Measurements from ENCODE around the gene TBC1D20. TPM values are rescaled to one million over a fixed set of nuclear protein-coding genes. Genes with fewer than 3 reads are reported as not detected.
A peak's percentile ranks its signal among the peaks of the same experiment; 100 is the strongest.

Gene TBC1D20
- total RNA-seq, 1 donor: 64.8 TPM

GRCh38 chr20:434661-435419, 27.5 kb downstream of the TBC1D20 start:
- Histone ChIP-seq H3K9me3 (ENCODE audit: low read depth, low read length) (no peaks in the 10 kb centered on the region), H3K4me2 (ENCODE audit: insufficient read depth, low read length) (no peak overlapping the region), H2AFZ (ENCODE audit: low read length) (no peak overlapping the region), H4K20me1 (ENCODE audit: insufficient read depth, low read length) (peaks cover 3% of the 10 kb centered on the region), H3K36me3 (ENCODE audit: insufficient read depth, low read length) (peaks cover 64% of the 10 kb centered on the region), H3K27me3 (ENCODE audit: insufficient read depth, low read length) (no peaks in the 10 kb centered on the region), H3K4me1 (ENCODE audit: insufficient read depth, low read length) (peaks cover 4% of the 10 kb centered on the region), H3K27ac (ENCODE audit: low read depth, low read length) (no peak overlapping the region), H3K4me3 (ENCODE audit: insufficient read depth, low read length) (no peak overlapping the region), H3K79me2 (ENCODE audit: insufficient read depth, low read length) (no peaks in the 10 kb centered on the region)
- DNase-seq (ENCODE audit: insufficient read length, low spot score, missing footprints): peak; percentile 72
- TF ChIP-seq CTCF (IDR thresholded peaks at IDR 0.05; ENCODE audit: extremely low read depth, low read depth, low read length): no peak

GRCh38 chr20:434221-434620, 28.1 kb downstream of the TBC1D20 start:
- Histone ChIP-seq H3K27ac (ENCODE audit: low read depth, low read length) (no peak overlapping the region), H3K4me2 (ENCODE audit: insufficient read depth, low read length) (no peak overlapping the region), H3K4me3 (ENCODE audit: insufficient read depth, low read length) (no peak overlapping the region), H3K36me3 (ENCODE audit: insufficient read depth, low read length) (peaks cover 60% of the 10 kb centered on the region), H4K20me1 (ENCODE audit: insufficient read depth, low read length) (peaks cover 3% of the 10 kb centered on the region), H3K9me3 (ENCODE audit: low read depth, low read length) (no peaks in the 10 kb centered on the region), H3K4me1 (ENCODE audit: insufficient read depth, low read length) (peaks cover 4% of the 10 kb centered on the region), H2AFZ (ENCODE audit: low read length) (no peak overlapping the region), H3K27me3 (ENCODE audit: insufficient read depth, low read length) (no peaks in the 10 kb centered on the region), H3K79me2 (ENCODE audit: insufficient read depth, low read length) (no peaks in the 10 kb centered on the region)
- no peak for TF ChIP-seq CTCF (IDR thresholded peaks at IDR 0.05; ENCODE audit: extremely low read depth, low read depth, low read length)
- peak; percentile 62 for DNase-seq (ENCODE audit: insufficient read length, low spot score, missing footprints)

- peaks cover 57% of the 10 kb centered on the region for H3K36me3 ChIP-seq (ENCODE audit: insufficient read depth, low read length)
- no peak overlapping the region for H2AFZ ChIP-seq (ENCODE audit: low read length)
- peaks cover 3% of the 10 kb centered on the region for H4K20me1 ChIP-seq (ENCODE audit: insufficient read depth, low read length)
- no peaks in the 10 kb centered on the region for H3K27me3 ChIP-seq (ENCODE audit: insufficient read depth, low read length)
- H3K27ac ChIP-seq (ENCODE audit: low read depth, low read length): peak overlapping the region; percentile 33
- no peaks in the 10 kb centered on the region for H3K9me3 ChIP-seq (ENCODE audit: low read depth, low read length)
- DNase-seq (ENCODE audit: insufficient read length, low spot score, missing footprints): peak; percentile 94
- peaks cover 4% of the 10 kb centered on the region for H3K4me1 ChIP-seq (ENCODE audit: insufficient read depth, low read length)
- H3K79me2 ChIP-seq (ENCODE audit: insufficient read depth, low read length): no peaks in the 10 kb centered on the region
- TF ChIP-seq CTCF (IDR thresholded peaks at IDR 0.05; ENCODE audit: extremely low read depth, low read depth, low read length): no peak
- H3K4me3 ChIP-seq (ENCODE audit: insufficient read depth, low read length): no peak overlapping the region
- no peak overlapping the region for H3K4me2 ChIP-seq (ENCODE audit: insufficient read depth, low read length)
Measured at GRCh38 chr20:433300-433975, 28.9 kb downstream of the TBC1D20 start.

GRCh38 chr20:432677-433299, 29.5 kb downstream of the TBC1D20 start:
- Histone ChIP-seq H3K27ac (ENCODE audit: low read depth, low read length) (peak overlapping the region; percentile 33), H3K27me3 (ENCODE audit: insufficient read depth, low read length) (no peaks in the 10 kb centered on the region), H2AFZ (ENCODE audit: low read length) (no peak overlapping the region), H3K79me2 (ENCODE audit: insufficient read depth, low read length) (no peaks in the 10 kb centered on the region), H3K4me1 (ENCODE audit: insufficient read depth, low read length) (peaks cover 4% of the 10 kb centered on the region), H3K9me3 (ENCODE audit: low read depth, low read length) (no peaks in the 10 kb centered on the region), H3K4me3 (ENCODE audit: insufficient read depth, low read length) (no peak overlapping the region), H3K4me2 (ENCODE audit: insufficient read depth, low read length) (no peak overlapping the region), H4K20me1 (ENCODE audit: insufficient read depth, low read length) (peaks cover 3% of the 10 kb centered on the region), H3K36me3 (ENCODE audit: insufficient read depth, low read length) (peaks cover 56% of the 10 kb centered on the region)
- DNase-seq (ENCODE audit: insufficient read length, low spot score, missing footprints): peak; percentile 62
- TF ChIP-seq CTCF (IDR thresholded peaks at IDR 0.05; ENCODE audit: extremely low read depth, low read depth, low read length): no peak
